G401 (cell line): ENCODE data around the gene OVOL3. TPM values are rescaled to one million over a fixed set of nuclear protein-coding genes. Genes with fewer than 3 reads are reported as not detected.
"Not testable (repeated sequence)": the region's sequence is repeated elsewhere in the genome, so short reads cannot be mapped to it uniquely, and the experiment has no call there.

ENCODE experiments used
- DNase-seq: peaks from one replicate; pipeline ENCODE4 v3.0.0-alpha.2; 2015; ENCODE audit warnings: low spot score
- in situ Hi-C: cut with HindIII; loops from 2 replicates; pipeline ENCODE4 v1.10.0; 2016; ENCODE audit warnings: low sequenced_read_pairs, mixed read lengths
- total RNA-seq: library from RNA; depleted of rRNA; stranded (reverse); fragments of >200 nt; shearing (Covaris generic); gene quantifications from 2 replicates; pipeline ENCODE4 v1.2.3, GENCODE V29; 2014; rRNA removed

The OVOL3 gene
- not detected in 2 replicates for total RNA-seq

DNA sequence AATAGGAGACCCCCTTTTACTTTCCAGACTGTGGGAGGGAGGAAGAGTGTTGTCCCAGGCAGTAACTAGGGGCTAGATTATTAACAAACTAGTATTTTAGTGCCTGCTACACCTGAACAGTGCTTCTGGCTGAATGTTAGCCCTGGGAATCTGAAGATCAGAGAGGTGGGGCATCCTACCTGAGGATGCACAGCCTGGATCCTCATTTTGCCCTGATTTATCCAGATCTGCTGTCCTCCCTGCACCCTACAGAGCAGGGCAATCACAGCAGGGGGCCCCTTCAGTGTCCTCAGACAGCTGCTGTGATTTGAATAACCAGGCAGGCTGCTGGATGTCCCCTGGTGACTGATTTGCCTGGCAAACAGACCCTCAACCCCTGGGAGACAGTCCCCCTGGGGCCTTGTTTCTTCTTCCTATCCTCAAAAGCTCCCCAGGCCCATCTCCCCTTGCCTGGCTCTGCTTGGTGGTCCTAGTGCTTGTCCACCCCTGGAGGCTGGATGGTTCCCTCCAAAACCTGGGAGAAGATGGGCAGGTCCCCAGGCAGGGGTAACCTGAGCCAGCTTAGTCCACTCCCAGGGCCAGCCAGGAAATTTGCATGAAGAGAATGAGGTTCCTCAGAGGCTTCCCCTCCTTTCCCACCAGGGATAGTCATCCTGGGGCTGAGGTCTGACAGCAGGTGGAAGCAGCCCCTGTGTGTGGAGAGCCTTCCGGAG is at the start of gene OVOL3:
OVOL3 (plus strand) TSS at position 657 of the 713 bp plus-strand sequence. CDS start 60 bp downstream, outside the sequence.
- in situ Hi-C loops, result no loop called here
- no peak for DNase-seq

GRCh38 chr19:36061367-36061766 is 49.6 kb upstream of the OVOL3 start:
- in situ Hi-C loops, result no loop called here
- DNase-seq, result no peak

- no peak for DNase-seq
- in situ Hi-C loops, result no loop called here
These were observed 46.1 kb upstream of the OVOL3 start for GRCh38 chr19:36064826-36065225.

DNA sequence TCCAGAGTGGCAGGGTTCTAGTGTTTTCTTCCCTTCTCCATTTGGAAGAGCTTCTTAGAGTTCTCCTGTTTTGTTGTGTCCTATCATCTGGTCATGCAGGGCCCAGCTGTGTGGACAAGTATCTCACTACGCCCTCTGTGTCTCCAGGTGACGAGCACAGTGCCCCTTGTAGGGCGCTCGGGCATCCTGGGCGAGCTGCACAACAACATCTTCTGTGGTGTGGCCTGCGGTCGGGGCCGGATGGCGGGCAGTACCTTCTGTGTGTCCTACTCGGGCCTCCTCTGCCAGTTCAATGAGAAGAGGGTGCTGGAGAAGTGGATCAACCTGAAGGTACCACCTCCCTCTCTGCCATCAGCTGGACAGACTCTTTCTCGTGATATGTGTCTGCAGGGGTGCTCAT is 43.3 kb upstream of the OVOL3 start:
- no peak for DNase-seq
- in situ Hi-C loops, result no loop called here

DNA sequence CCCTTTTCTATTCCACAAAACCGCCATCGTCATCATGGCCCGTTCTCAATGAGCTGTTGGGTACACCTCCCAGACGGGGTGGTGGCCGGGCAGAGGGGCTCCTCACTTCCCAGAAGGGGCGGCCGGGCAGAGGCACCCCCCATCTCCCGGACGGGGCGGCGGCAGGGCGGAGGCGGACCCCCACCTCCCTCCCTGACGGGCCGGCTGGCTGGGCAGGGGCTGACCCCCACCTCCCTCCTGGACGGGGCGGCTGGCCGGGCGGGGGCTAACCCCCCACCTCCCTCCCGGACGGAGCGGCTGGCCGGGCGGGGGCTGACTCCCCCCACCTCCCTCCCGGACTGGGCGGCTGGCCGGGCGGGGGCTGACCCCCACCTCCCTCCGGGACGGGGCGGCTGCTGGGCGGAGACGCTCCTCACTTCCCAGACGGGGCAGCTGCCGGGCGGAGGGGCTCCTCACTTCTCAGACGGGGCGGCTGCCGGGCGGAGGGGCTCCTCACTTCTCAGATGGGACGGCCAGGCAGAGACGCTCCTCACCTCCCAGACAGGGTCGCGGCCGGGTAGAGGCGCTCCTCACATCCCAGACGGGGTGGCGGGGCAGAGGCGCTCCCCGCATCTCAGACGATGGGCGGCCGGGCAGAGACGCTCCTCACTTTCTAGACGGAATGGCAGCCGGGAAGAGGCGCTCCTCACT is 42.0 kb upstream of the OVOL3 start:
- DNase-seq, in situ Hi-C loops: not testable (repeated sequence)

DNA sequence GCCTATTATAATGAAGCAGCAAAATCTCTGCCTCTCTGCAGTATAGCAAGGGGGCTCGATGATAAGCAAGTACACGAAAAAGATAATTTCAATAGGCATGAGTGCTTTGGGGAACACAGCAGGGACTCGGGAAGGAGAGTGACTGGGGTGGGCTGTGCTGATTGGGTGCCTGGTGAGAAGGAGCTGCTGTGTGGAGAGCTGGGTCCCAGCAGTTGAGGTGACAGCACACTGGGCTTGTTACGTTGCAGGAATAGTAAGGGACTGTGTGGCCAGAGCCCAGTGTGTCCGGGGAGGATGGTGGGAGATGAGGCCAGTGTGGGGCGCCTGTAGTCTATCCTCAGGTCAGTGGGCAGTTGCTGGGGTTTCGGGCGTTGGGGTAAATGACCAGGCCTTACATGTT is 38.9 kb upstream of the OVOL3 start:
- no peak for DNase-seq
- in situ Hi-C loops, result no loop called here

DNA sequence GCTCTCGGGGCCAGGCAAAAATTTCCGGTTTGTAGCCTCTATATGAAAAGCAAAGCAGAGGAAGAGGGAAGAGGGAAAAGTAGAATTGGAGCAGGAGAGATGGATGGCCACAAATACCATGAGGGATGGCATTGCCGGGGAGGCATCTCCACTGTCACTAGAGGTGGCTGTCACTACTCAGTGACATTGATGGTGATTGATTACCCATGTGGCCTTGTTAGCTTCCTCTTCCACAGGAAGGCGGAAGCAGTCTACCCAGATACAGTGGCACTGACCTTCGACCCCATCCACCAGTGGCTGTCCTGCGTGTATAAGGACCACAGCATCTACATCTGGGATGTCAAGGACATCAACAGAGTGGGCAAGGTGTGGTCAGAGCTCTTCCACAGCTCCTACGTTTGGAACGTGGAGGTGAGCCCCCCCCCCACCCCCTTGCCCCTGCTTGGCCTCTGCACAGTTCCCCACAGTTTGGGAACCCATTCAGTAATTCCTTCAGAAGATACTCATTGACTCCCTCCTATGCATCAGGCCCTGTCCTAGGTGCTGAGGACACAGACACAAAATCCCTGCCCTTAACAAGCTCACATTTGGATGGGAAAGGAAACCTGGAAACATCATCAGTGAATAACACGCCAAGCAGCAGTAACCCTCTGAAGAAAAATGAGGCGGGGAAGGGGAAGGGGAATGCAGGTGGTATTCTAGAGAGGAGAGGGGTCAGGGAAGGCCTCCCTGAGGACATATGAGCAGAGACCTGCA is 37.6 kb upstream of the OVOL3 start:
- in situ Hi-C loops, result no loop called here
- no peak for DNase-seq

DNA sequence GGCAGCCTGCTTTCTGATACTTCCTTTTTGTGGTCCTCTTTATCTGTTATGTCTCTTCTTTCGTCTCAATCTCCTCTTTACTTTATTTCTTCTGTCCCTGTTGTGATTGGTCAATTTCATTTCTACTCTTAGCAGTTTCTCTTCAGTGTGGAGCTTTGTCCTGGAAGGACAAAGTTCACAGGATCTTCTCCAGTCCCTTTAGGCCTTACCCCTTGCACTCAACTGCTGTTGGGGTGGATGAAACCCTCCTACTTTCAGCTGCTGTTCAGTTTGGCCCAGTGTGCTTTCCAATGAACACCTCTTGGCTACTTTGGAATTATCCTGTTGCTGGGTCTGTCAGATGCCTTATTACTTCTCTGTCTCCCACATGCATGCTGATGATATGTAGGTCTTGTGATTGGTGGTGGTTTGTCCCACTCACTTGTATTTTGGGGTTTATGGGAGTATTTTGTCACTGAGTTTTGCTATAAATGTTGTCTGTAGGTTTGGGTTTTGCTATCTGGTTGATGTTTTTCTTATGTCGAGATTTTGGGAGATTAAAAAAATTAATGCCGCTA is 31.5 kb upstream of the OVOL3 start:
- in situ Hi-C loops, result no loop called here
- no peak for DNase-seq

- DNase-seq, result no peak
- in situ Hi-C loops, result no loop called here
These were observed 29.6 kb upstream of the OVOL3 start for GRCh38 chr19:36081385-36081784.

- in situ Hi-C loops, result no loop called here
- DNase-seq, result no peak
These were observed 29.0 kb upstream of the OVOL3 start for GRCh38 chr19:36081894-36082293.

DNA sequence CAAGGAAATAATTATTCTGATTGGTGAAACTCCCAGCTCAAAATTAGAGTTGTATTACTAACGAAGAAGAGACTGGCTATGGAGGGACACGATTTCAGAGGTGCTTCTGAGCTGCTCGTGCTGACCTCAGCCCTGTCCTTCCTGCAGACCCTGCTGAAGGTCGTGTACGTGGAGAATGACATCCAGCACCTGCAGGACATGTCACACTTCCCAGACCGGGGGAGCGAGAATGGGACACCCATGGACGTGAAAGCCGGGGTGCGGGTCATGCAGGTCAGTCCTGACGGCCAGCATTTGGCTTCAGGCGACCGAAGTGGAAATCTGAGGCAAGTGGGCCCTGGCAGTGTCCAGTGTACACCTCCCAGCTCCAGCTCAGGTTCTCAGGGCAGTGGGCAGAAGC is 28.0 kb upstream of the OVOL3 start:
- no peak for DNase-seq
- in situ Hi-C loops, result no loop called here

- in situ Hi-C loops, result no loop called here
- DNase-seq, result no peak
These were observed 26.5 kb upstream of the OVOL3 start for GRCh38 chr19:36084231-36085009.

GRCh38 chr19:36086326-36086725 is 24.6 kb upstream of the OVOL3 start:
- DNase-seq, result no peak
- in situ Hi-C loops, result no loop called here

DNA sequence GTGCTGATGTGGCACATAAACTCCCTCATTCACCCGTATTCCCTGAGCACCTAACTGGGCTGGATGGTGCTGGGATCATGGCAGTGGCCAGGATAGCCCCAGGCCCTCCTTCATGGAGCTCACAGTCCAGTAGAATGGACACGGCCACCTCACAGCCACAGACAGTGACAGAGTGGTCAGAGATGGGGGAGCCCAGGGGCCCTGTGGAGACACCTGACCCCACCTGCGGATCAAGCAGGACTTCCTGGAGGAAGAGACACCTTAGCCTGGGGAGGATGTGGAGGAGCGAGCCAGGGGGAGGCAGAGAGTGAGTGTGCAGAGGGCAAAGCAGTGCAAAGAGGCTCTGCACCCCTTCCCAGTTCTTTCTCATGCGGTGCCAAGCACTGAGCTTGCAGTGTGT is 21.1 kb upstream of the OVOL3 start:
- DNase-seq, result no peak
- in situ Hi-C loops, result no loop called here

DNA sequence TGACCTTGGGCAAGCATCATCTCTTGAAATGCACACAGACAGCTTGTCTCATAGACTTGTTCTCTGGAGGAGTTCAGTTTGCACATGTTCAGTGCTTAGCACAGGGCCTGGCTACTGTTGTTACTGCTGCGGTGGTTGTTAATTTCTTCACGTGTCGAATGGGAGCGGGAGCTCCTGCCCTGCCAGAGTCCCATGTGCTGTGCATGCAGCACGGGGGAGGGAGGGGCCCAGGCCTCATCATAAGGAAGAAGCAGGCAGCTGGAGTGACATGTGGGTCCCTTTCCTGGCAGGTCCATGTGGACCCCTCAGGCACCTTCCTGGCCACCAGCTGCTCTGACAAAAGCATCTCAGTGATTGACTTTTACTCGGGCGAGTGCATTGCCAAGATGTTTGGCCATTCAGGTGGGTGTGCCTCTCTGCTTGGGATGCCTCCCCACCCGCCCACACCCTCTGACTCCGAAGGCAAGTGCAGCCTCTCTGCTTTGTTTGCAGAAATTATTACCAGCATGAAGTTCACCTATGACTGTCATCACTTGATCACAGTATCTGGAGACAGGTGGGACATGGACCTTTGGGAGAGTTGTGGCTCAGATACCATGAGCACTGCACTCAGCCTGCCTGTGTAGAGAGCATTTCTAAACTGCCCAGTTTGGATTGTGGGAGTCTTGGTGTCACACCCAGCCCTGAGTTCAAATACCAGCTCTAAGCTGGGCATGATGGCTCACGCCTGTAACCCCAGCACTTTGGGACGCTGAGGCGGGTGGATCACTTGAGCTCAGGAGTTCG is 19.8 kb upstream of the OVOL3 start:
- no peak for DNase-seq
- in situ Hi-C loops, result no loop called here

DNA sequence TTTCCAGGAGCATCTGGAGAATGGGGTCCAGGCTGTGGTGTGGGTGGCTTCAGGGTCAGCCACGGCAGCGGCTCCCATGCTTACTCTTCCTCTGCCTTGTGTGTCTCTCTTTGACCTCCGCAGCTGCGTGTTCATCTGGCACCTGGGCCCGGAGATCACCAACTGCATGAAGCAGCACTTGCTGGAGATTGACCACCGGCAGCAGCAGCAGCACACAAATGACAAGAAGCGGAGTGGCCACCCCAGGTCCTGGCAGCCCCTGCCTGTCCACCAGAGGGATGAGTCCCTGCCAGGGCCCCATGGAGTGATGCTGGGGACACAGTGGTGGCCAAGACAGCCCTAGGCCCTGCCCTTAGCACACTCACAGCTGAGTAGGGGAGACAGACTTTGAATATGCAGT is 18.4 kb upstream of the OVOL3 start:
- DNase-seq, result no peak
- in situ Hi-C loops, result no loop called here

DNA sequence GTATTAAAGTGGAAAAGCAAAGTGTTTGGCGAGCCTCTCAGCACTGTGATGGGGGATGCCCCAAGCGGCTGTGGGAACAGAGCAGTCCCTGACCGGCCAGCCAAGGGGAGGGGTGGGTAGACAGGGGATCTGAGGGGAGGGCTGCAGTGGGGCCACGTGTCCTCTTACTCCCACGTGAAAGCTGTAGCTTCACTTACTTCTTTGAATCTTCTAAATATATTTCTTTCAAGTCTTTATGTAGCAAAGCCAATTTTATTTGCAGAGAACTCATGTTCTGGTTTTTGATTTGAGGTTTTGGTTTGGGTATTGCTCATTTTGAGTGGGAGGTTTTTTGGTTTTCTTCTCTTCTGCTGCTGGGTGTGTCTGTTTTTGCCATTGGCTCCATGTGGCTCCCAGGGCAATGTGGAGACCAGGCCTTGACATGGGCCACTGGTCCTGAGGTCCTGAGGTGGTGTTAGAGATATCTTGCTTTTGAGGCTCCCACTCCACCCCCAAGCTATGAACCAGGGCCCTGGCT is 17.7 kb upstream of the OVOL3 start:
- in situ Hi-C loops, result no loop called here

GRCh38 chr19:36093687-36094086 is 17.3 kb upstream of the OVOL3 start:
- peak; percentile 69 for DNase-seq
- in situ Hi-C loops, result no loop called here

More for the DNA sequence above, 17.7 kb upstream of the OVOL3 start:
- no peak for DNase-seq
